Activated CD8-positive, alpha-beta T cell treated with anti-CD3 and anti-CD28 coated beads for 36 hours (primary cell): ENCODE data around the gene SDR42E2. TPM values are rescaled to one million over a fixed set of nuclear protein-coding genes. Genes with fewer than 3 reads are reported as not detected.

Experiments used
- ATAC-seq: fragments of 200-7000 bp; cut with Tn5 transposase; one replicate; pipeline ENCODE4 v1.10.0; 2021; ENCODE audit warnings: mild to moderate bottlenecking, moderate library complexity
- CTCF ChIA-PET: fragments of 350-600 bp; sonication (Branson Sonifier 250); formaldehyde crosslinking; loops from one replicate; lab custom pipeline; 2021; ENCODE audit warnings: antibody characterized with exemption; lab: Charles Lee
- POLR2A ChIA-PET: fragments of 350-600 bp; sonication (Branson Sonifier 250); formaldehyde crosslinking; loops from one replicate; lab custom pipeline; 2021; ENCODE audit warnings: antibody characterized with exemption; lab: Charles Lee
- DNase-seq: peaks from one replicate; pipeline ENCODE4 v3.0.0-alpha.2; 2020
- H3K27ac Mint-ChIP-seq: one replicate; pipeline ENCODE4 v1.8.0; 2021; ENCODE audit warnings: mild to moderate bottlenecking, mixed read lengths
- H3K27me3 Mint-ChIP-seq: one replicate; pipeline ENCODE4 v1.8.0; 2021; ENCODE audit warnings: mixed read lengths
- H3K36me3 Mint-ChIP-seq: one replicate; pipeline ENCODE4 v1.8.0; 2021; ENCODE audit warnings: low read depth, mixed read lengths
- H3K4me1 Mint-ChIP-seq: one replicate; pipeline ENCODE4 v1.8.0; 2021; ENCODE audit warnings: low read depth, mixed read lengths
- H3K4me3 Mint-ChIP-seq: one replicate; pipeline ENCODE4 v1.8.0; 2021; ENCODE audit warnings: mild to moderate bottlenecking, moderate library complexity, mixed read lengths
- H3K9me3 Mint-ChIP-seq: one replicate; pipeline ENCODE4 v1.8.0; 2021; ENCODE audit warnings: mixed read lengths
- intact Hi-C: fragments of 100-400 bp; cut with micrococcal nuclease; formaldehyde crosslinking; loops from one replicate; pipeline ENCODE4 v1.10.0; 2022
- total RNA-seq, 2 experiments: library from RNA; stranded (reverse); gene quantifications; one replicate each; pipeline ENCODE4 v1.2.3, GENCODE V29; 2021
- TF ChIP-seq, protein P1 (sequence below): fragments of 200-600 bp; IDR thresholded peaks from one replicate; pipeline ENCODE4 v1.8.0; 2022; ENCODE audit warnings: antibody characterized with exemption, mild to moderate bottlenecking

The SDR42E2 gene
- total RNA-seq, 2 experiments from 2014 or later, result 0.14 TPM; not detected in 1

DNA sequence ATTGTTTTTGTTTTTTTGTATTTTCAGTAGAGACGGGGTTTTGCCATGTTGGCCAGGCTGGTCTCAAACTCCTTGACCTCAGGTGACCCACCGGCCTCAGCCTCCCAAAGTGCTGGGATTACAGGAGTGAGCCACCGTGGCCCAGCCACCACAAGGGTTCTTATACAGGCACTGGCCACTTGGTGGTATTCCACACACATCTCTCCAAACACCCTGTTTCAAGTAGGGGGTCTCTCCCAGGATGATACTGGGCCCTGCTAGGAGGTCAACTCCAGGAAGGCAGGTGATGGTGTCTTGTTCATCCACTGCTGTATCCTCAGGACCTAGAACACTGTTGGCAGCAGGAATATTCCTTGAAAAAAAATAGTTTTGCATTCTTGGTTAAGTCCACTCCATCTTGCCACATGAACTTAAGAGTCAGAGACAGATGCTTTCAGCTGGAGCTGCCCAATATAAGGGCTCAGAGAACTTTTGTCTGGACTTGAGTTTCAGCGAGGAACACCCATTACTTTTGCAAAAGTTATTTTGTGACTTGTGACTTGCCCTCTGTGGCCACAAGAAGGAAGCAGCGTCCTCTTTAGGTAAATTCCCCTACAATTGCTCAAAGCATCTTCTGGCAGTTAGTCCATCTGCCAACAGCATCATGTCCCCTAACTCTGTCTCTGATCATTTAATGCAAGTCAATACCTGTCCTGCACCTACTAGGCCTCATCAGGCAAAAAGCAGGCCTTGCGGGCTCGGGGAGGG is 36.4 kb downstream of the SDR42E2 start:
- peaks cover 4% of the 10 kb centered on the region for H3K9me3 Mint-ChIP-seq
- ChIA-PET CTCF (interaction anchor here (1.4 kb wide), 1 partner anchor 98 kb away, joined by 4 read pairs; no protein-coding TSS in a partner anchor), POLR2A (interaction anchor here (0.7 to 1.5 kb wide), 4 partner anchors 8 to 100 kb away, joined by 3 to 4 read pairs (median 3); partner anchors contain the start of gene EEF2K)
- peak overlapping the region; percentile 52 for H3K27ac Mint-ChIP-seq
- DNase-seq (no peak), ATAC-seq (no peak)
- intact Hi-C loops, result no loop called here
- no peak overlapping the region for H3K4me3 Mint-ChIP-seq
- peaks cover 2% of the 10 kb centered on the region for H3K27me3 Mint-ChIP-seq
- H3K36me3 Mint-ChIP-seq, result peaks cover 10% of the 10 kb centered on the region
- peaks cover 28% of the 10 kb centered on the region for H3K4me1 Mint-ChIP-seq
- TF ChIP-seq, protein P1, sequence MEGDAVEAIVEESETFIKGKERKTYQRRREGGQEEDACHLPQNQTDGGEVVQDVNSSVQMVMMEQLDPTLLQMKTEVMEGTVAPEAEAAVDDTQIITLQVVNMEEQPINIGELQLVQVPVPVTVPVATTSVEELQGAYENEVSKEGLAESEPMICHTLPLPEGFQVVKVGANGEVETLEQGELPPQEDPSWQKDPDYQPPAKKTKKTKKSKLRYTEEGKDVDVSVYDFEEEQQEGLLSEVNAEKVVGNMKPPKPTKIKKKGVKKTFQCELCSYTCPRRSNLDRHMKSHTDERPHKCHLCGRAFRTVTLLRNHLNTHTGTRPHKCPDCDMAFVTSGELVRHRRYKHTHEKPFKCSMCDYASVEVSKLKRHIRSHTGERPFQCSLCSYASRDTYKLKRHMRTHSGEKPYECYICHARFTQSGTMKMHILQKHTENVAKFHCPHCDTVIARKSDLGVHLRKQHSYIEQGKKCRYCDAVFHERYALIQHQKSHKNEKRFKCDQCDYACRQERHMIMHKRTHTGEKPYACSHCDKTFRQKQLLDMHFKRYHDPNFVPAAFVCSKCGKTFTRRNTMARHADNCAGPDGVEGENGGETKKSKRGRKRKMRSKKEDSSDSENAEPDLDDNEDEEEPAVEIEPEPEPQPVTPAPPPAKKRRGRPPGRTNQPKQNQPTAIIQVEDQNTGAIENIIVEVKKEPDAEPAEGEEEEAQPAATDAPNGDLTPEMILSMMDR, result no peak

DNA sequence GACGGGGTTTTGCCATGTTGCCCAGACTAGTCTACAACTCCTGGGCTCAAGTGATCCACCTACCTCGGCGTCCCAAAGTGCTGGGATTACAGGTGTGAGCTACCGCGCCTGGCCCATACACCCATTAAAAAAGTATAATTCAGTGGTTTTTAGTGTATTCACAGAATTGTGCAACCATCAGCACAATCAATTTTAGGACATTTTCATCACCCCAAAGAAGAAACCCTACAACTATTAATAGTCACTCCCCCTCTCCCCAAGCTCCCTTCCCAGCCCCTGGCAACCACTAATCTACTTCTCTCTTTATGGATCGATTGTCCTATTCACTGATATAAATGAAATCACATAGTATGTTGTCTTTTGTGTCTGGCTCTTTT is 39.9 kb downstream of the SDR42E2 start:
- ChIA-PET CTCF (interaction anchor here (6.6 kb wide), 1 partner anchor 98 kb away, joined by 34 read pairs; no protein-coding TSS in a partner anchor), POLR2A (interaction anchor here (1.0 kb wide), 1 partner anchor 11 kb away, joined by 3 read pairs; no protein-coding TSS in a partner anchor)
- no peaks in the 10 kb centered on the region for H3K9me3 Mint-ChIP-seq
- intact Hi-C loops, result no loop called here
- TF ChIP-seq, protein P1, result no peak
- ATAC-seq (no peak), DNase-seq (no peak)
- no peak overlapping the region for H3K4me3 Mint-ChIP-seq
- H3K27me3 Mint-ChIP-seq, result no peaks in the 10 kb centered on the region
- no peak overlapping the region for H3K27ac Mint-ChIP-seq
- H3K4me1 Mint-ChIP-seq, result peaks cover 10% of the 10 kb centered on the region
- H3K36me3 Mint-ChIP-seq, result no peaks in the 10 kb centered on the region

DNA sequence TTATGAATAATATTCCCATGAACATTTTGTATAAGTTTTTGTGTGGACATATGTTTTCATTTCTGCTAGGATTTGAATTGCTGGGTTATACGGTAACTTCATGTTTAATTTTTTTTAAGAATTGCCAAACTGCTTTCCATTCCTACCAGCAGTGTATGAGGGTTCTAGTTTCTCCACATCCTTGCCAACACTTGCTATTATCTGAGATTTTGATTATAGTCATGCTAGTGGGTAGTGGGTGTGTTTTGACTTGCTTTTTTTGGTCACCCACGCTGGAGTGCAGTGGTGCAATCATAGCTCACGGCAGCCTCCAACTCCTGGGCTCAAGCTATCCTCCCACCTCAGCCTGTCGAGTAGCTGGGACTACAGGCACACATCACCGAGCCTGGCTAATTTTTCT is 40.8 kb downstream of the SDR42E2 start:
- ATAC-seq, result no peak
- Mint-ChIP-seq H3K27ac (no peak overlapping the region), H3K9me3 (no peaks in the 10 kb centered on the region), H3K27me3 (no peaks in the 10 kb centered on the region), H3K4me1 (peaks cover 17% of the 10 kb centered on the region), H3K4me3 (no peak overlapping the region), H3K36me3 (peaks cover 5% of the 10 kb centered on the region)
- no peak for DNase-seq
- ChIA-PET POLR2A (interaction anchor here (0.6 to 9.6 kb wide), 3 partner anchors 10 to 94 kb away, joined by 3 to 113 read pairs (median 3); partner anchors contain the start of gene POLR3E), CTCF (interaction anchor here (5.5 to 6.6 kb wide), 2 partner anchors 93 to 97 kb away, joined by 34 to 40 read pairs; partner anchors contain the start of gene POLR3E)
- TF ChIP-seq, protein P1, result no peak
- intact Hi-C loops, result no loop called here

DNA sequence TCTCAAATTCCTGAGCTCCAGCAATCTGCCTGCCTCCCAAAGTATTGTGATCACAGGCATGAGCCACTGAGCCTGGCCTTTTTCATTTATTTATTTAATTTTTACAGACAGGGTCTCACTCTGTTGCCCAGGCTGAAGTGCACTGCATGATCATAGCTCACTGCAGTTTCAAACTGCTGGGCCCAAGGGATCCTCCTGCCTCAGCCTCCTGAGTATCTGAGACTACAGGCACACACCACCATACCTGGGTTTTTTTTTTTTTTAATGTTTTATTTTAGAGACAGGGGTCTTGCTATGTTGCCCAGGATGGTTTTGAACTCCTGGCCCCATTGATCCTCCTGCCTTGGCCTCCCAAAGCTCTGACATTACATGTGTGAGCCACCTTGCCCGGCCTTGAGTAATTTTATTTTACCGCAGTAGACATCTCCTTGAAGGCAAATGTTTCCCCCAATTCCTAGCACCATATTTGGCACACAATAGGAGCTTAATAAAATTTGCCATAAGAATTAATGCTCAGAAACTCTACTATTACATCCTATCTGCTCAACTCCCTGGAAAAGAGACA is 41.9 kb downstream of the SDR42E2 start:
- CTCF ChIA-PET, result interaction anchor here (1.7 to 6.7 kb wide), 4 partner anchors 9 to 96 kb away, joined by 4 to 41 read pairs (median 37); partner anchors contain the start of gene POLR3E
- Mint-ChIP-seq H3K4me1 (peaks cover 19% of the 10 kb centered on the region), H3K4me3 (no peak overlapping the region), H3K36me3 (peaks cover 7% of the 10 kb centered on the region), H3K9me3 (no peaks in the 10 kb centered on the region), H3K27me3 (no peaks in the 10 kb centered on the region), H3K27ac (no peak overlapping the region)
- ATAC-seq, result no peak
- DNase-seq, result no peak
- intact Hi-C loops, result no loop called here
- TF ChIP-seq, protein P1, result no peak
- POLR2A ChIA-PET, result interaction anchor here (1.0 to 9.6 kb wide), 2 partner anchors 12 to 88 kb away, joined by 3 to 113 read pairs; no protein-coding TSS in a partner anchor
